22Rv1 (cell line): ENCODE data around the gene FHOD1.

Experiments used
- CTCF ChIP-seq: fragments of 450-650 bp; IDR thresholded peaks from 2 replicates; pipeline ENCODE4 v1.5.1; 2017; ENCODE audit warnings: mild to moderate bottlenecking
- ZFX ChIP-seq: fragments of 450-650 bp; IDR thresholded peaks from 2 replicates; pipeline ENCODE4 v1.6.1; 2017; ENCODE audit warnings: antibody characterized with exemption, borderline replicate concordance

GRCh38 chr16:67264866-67265265 lies 17.6 kb upstream of the FHOD1 start:
- TF ChIP-seq CTCF (no peak), ZFX (no peak)
